NCI-H2107 treated with DMSO at 0.1 percent for 48 hours (cell line): Measurements from ENCODE around the gene RALGPS2.
A peak's percentile ranks its signal among the peaks of the same experiment; 100 is the strongest.
"Not testable (repeated sequence)": the region's sequence is repeated elsewhere in the genome, so short reads cannot be mapped to it uniquely, and the experiment has no call there.

Source experiments
- DNase-seq: peaks from one replicate; lab custom pipeline; 2025; ENCODE audit not compliant: unreplicated experiment; lab: John Stamatoyannopoulos, UW

The RALGPS2 gene

GRCh38 chr1:178723546-178723945 lies 1.5 kb upstream of the RALGPS2 start:
- no peak for DNase-seq

GRCh38 chr1:178724376-178724727 lies 692 bp upstream of the RALGPS2 start:
- DNase-seq: no peak

DNA sequence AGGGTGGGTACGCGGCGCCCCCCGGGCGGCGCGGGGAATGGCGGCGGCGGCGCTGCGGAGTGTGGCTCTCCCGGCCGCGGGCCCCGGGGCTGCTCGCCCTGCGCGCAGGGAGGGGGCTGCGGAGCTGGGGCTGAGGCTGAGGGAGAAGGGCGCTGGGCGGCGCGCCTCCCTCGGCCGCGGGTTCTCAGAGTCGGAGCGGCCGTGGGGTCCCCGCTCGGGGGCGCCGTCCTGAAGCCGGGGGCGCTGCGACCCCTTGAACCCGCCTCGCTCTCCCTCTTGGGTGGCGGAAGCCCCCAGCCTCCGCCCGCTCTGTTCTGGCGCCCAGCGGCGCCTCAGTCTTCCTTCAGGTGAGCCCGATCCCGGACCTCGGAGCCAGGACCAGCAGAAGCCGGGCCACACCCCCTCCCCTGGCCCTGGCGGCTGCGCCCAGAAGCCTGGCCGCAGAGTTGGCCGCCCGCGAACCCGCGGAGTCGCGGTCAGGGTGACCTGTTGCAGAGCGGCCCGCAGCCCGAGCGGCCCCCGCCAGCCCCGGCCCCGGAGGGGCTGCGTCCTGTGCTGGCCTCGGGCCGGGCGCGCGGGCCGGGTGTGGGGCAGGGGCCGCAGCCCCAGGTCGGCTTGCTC lies 532 bp downstream of the RALGPS2 start:
- no peak for DNase-seq

GRCh38 chr1:178726087-178726517 lies 1.1 kb downstream of the RALGPS2 start:
- DNase-seq: peak; percentile 16

DNA sequence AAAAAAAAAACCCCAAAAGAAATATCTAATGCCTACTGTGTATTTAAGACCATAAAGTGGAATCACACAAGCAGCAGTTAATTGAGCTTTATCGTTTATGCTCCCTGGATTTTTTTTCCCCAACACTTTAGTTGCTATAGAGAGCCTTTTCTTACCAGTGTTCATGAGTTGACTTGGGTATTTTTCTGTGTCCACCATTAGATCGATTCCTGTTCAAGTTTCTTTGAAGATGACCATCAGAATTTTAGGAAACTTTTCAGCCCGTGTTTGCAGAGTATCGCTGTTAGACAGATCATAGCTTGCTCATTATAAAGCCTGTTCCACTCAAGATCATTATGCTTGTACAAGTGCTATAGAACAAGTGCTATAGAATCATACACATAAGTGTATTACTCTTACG lies 1.5 kb downstream of the RALGPS2 start:
- DNase-seq: no peak

DNA sequence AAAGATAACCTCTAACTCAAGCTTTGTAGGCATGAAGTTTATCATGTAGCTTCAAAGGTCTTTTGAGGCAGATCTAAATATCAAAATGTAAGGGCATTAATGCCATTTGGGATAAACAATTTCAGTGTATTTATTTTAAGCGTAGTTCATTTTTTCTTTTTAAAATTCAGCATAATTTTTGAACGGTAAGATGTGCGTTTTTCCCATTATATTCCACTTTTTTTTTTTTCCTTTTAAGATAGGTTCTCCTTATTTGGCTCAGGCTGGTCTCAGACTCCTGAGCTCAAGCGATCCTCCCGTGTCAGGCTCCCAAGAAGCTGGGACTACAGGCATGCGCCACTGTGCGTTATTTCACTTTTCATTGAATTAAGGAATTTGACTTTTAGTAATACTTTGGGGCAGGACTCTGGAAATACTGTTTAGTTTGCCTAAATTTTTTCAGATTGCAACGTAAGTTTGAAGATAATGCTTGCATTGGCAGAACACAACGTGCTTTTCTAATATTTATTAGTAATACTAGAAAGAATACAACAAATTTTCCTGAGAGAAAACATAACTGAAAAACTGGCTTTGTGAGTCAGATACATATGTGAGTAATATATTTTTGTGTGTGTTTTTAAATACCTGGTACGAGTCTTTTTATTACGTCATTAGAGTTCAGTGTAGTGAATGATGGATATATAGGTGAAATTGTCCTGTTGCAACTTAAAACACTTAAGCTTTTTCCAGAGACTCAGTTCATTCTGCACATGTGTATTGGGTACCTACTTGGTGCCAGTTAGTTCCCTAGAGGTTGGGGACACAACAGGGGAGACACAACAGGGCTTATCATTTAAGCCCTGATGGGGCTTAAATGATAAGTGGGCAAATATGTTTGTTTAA lies 2.2 kb downstream of the RALGPS2 start:
- DNase-seq: no peak

DNA sequence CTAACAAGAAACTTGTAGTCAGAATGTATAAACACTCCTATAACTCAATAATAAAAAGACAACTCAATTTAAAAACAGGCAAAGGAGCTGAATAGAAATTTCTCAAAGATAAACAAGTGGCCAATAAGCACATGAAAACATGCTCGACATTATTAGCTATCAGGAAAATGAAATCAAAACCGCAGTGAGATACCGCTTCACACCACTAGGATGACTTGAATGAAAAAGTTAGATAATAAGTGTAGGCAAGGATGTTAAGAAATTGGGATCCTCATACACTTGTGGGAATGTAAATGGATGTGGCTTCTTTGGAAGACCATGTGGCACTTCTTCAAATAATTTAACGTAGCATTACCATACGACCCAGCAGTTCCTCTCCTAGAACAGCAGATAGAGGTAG lies 8.9 kb downstream of the RALGPS2 start:
- DNase-seq: no peak

DNA sequence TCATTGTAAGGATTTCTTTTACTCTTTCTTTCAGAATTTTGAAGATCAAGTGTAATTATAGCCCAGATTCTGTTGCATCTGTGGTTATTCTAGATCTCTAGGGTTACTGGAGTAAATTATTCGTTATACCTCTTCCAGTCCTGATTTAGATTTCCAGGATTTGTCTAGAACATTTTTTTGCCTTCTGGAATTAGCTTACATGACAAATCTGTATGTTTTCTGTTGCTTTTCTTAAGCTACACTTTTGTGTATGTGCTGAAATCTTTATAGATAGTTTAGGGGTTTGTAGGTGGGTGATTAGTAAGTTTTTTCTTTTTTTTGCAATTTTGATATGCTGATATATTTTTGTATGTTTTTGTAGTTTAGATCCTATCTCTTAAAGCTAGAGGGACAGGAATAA lies 13.7 kb downstream of the RALGPS2 start:
- no peak for DNase-seq

DNA sequence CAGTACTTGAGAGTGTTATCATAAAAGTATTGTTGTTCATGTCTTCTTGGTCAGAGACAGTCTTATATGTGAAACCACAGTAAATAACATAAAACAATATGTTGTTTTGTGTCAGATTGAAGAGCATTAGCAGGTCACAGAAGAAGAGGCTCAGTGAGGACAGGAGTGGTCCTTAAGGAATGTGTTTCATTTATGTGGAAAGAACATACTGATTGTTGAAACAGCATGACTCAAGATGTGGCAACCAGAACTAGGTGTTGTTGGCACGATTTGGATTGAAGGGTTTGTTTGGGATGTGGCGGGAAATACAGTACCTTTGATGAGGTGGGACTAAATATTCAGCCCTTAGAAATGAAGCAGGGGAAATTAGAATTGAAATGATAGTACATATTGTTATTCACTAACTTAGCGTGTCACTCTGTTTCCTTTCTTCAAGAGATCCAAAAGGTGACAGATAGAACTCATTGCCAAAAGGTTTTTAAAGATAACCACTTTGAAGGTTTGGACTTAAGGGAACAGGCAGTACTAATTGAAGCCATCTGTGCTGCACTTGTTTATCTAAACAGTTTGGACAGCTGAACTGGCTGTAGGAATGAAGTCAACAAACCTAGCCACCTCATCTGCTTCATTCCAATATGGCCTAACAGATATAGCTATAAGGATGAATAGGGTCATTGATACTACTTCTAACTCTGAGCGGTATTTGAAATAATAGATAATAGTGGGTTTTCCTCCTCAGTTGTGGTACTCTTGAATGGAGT lies 14.4 kb downstream of the RALGPS2 start:
- DNase-seq: no peak

GRCh38 chr1:178740491-178740890 lies 15.4 kb downstream of the RALGPS2 start:
- DNase-seq: no peak

DNA sequence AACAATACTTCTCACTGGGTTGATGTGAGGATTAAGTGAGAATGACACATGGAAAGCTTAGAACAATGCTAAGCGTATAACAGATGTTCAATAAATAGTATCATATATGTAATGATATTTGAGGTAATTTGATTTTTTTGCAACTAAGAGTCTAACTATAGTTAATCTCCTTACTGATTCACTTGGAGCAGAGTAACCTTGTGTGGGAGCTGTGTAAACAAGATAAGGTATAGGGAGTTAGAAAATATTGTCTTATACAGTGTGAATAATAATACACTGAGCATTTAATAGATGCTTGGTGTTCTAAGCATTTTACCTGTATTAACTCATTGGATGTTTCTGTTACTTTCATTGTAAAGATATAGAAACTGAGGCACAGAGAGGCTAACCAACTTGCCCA lies 15.9 kb downstream of the RALGPS2 start:
- DNase-seq: no peak

DNA sequence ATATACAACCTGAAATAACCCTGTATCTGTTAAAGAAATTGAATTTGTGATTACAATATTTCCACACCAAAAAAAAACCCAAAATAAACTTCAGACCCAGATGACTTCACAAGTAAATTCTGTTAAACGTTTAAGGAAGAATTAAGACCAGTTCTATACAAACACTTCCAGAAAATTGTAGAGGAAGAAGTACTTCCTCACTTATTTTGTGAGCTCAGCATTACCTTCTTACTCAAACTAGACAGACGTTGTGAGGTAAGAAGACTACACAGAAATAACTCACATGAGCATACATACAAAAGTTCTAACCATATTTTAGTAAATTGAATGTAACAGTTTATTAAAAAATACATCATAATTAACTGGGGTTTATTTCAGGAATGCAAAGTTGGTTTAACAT lies 18.8 kb downstream of the RALGPS2 start:
- no peak for DNase-seq

DNA sequence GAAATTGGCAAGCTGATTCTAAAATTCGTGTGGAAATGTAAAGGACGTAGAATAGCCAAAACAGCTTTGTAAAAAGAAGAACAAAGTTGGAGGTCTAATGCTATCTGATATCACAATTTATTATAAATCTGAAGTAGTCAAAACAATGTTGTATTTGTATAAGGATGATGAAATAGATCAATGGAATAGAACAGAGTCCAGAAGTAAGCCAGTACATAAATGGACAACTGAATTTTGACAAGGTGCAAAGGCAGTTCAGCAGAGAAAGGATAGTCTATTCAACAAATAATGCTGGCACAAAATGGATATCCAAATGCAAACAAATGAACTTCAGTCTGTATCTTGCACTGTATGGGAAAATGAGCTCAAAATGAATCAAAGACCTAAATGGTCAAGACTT lies 20.2 kb downstream of the RALGPS2 start:
- DNase-seq: no peak

DNA sequence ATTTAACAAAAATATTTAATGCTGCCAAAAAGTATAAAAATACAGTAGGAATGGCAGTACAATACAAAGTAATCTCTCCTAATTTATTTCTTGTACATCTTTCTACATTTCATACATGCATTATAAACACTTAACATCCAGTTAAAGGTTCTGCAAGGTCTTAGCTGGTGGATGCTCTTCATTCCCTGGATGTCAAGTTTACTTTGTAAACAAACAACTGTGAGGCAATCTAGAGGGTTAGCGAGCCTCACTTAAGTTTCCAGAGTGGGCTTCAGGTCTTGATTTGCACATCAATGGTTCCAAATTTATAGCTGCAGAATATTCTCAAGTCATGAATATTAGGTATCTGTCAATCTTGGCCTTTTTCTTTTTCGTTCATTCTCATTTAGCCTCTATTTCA lies 21.3 kb downstream of the RALGPS2 start:
- no peak for DNase-seq

GRCh38 chr1:178747361-178747760 lies 22.3 kb downstream of the RALGPS2 start:
- DNase-seq: not testable (repeated sequence)

DNA sequence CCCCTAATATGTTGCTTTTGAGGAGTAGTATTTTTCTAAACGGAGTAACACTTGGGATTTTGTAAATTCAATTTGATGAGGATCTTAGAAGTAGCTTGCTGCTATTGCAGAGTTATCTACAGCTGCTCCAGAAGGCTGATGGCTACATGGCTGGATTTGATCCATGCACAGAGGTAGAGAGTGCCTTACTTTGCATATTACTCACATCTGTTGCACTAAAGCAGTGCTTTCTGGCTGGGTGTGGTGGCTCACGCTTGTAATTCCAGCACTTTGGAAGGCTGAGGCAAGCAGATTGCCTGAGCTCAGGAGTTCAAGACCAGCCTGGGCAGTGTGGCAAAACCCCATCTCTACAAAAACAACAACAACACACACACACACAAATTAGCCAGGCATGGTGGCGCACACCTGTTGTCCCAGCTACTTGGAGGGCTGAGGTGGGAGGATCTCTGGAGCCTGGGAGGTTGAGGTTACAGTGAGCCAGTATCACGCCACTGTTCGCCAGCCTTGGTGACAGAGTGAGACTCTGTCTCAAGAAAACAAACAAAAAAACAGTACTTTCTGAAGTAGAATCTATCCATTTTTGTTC lies 24.6 kb downstream of the RALGPS2 start:
- DNase-seq: no peak

DNA sequence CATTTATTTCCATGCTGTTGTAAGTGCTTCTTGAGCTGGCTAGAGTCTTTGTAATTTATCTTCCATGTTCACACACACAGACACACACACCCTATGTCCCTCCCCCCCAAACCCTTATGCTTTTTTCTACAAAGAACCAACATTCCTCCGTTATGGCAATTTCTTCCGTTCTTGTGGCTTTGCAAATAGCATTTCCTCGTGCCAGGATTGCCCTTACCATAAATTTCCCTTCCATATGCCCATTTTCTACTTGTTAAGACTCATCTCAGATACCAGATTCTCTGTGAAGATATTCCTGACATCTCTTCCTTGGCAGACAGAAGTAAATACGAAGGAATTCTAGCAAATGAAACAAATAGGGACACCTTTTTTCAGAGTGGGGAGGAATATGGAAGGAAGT lies 26.0 kb downstream of the RALGPS2 start:
- no peak for DNase-seq

DNA sequence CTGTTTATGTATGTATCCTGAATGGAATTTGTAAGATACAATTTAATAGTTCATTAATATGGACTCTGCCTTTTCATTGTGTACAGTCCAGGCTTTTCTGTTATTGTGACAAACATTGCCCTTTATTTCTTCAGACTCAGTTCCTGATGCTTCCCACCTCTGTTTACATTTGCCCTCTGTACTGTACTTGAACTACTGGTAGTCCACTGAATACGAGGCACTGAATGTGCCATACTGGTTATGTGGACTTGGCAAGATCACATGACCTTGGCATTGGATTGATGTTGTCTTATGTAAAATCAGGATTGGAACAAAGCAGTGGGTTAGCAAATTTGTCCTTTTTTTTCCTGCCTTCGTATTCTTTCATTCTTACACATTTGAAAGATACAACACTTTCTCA lies 27.8 kb downstream of the RALGPS2 start:
- no peak for DNase-seq

DNA sequence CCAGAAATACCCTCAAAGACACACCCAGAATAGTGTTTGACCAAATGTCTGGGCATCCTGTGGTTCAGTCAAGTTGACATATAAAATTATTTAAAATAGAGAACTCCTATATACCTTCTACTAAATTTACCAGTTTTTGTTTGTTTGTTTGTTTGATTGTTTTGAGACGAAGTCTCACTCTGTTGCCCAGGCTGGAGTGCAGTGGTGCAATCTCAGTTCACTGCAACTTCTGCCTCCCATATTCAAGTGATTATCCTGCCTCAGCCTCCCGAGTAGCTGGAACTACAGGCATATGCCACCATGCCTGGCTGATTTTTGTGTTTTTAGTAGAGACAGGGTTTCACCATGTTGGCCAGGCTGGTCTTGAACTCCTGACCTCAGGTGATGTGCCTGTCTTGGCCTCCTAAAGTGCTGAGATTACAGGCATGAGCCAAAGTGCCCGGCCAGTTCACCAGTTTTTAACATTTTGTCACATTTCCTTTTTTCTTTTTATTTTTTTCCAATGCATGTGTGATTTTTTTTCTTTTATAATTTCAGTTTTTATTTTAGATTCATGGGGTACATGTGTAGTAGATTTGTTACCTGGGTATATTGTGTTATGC lies 29.7 kb downstream of the RALGPS2 start:
- not testable (repeated sequence) for DNase-seq

- DNase-seq: peak; percentile 26
Observed at GRCh38 chr1:178768423-178768822, 43.4 kb downstream of the RALGPS2 start.

- no peak for DNase-seq
Observed at GRCh38 chr1:178772952-178773351, 47.9 kb downstream of the RALGPS2 start.
